K562 (cell line): ENCODE measurements around the gene SEH1L. TPM values are rescaled to one million over a fixed set of nuclear protein-coding genes. Genes with fewer than 3 reads are reported as not detected.

Experiments
- CBFA2T2 ChIP-seq: fragments of 450-650 bp; conservative IDR thresholded peaks from 2 replicates; pipeline ENCODE4 v1.6.1; 2017; ENCODE audit warnings: mild to moderate bottlenecking
- CEBPZ ChIP-seq: fragments of 150-350 bp; IDR thresholded peaks from 2 replicates; pipeline ENCODE4 v1.6.1; 2014; ENCODE audit warnings: low read depth, mild to moderate bottlenecking, low read length, borderline replicate concordance
- CHD4 ChIP-seq: fragments of 200-600 bp; sonication (generic); IDR thresholded peaks from 3 replicates; pipeline ENCODE4 v1.6.1; 2012; ENCODE audit warnings: low read depth, mild to moderate bottlenecking, mixed read lengths, low read length, inconsistent platforms; ENCODE audit not compliant: insufficient read depth, insufficient replicate concordance, poor library complexity, severe bottlenecking
- DNMT1 ChIP-seq: fragments of 450-650 bp; IDR thresholded peaks from 2 replicates; pipeline ENCODE4 v1.6.1; 2016; ENCODE audit warnings: antibody characterized with exemption, mild to moderate bottlenecking
- EP300 ChIP-seq: IDR thresholded peaks from 2 replicates; pipeline ENCODE4 v1.6.1; 2012; ENCODE audit warnings: low read length, improper control_type of control experiment
- HNRNPUL1 ChIP-seq: fragments of 200-400 bp; formaldehyde crosslinking; IDR thresholded peaks from 2 replicates; pipeline ENCODE4 v1.6.1; 2017; ENCODE audit warnings: low read length
- RBFOX2 ChIP-seq: fragments of 200-400 bp; formaldehyde crosslinking; IDR thresholded peaks from 2 replicates; pipeline ENCODE4 v1.6.1; 2017; ENCODE audit warnings: low read depth, mild to moderate bottlenecking, low read length, moderate library complexity
- TAF15 ChIP-seq: fragments of 200-400 bp; formaldehyde crosslinking; IDR thresholded peaks from 2 replicates; pipeline ENCODE4 v1.6.1; 2017; ENCODE audit warnings: mild to moderate bottlenecking, low read depth, low read length, moderate library complexity
- ZNF121 ChIP-seq: sonication (generic); formaldehyde crosslinking; conservative IDR thresholded peaks from 2 replicates; pipeline ENCODE4 v1.8.0; 2022; ENCODE audit warnings: missing genetic modification reagents
- ZNF124 ChIP-seq: sonication (generic); formaldehyde crosslinking; IDR thresholded peaks from 2 replicates; pipeline ENCODE4 v1.8.1; 2022; ENCODE audit warnings: missing genetic modification reagents
- ZNF57 ChIP-seq: fragments of 450-650 bp; formaldehyde crosslinking; IDR thresholded peaks from 2 replicates; pipeline ENCODE4 v1.4.0; 2020; ENCODE audit warnings: mild to moderate bottlenecking, moderate library complexity
- ZNF76 ChIP-seq: fragments of 250-450 bp; sonication (Bioruptor Pico); IDR thresholded peaks from 2 replicates; pipeline ENCODE4 v1.4.0; 2020; ENCODE audit warnings: mild to moderate bottlenecking, moderate library complexity, borderline replicate concordance
- ZNF778 ChIP-seq: fragments of 450-650 bp; formaldehyde crosslinking; IDR thresholded peaks from 2 replicates; pipeline ENCODE4 v1.4.0; 2020; ENCODE audit warnings: mild to moderate bottlenecking, moderate library complexity
- polyA plus RNA-seq, 8 experiments: library from polyadenylated mRNA; depleted of rRNA in 4 of 8; stranded (reverse) in 5 of 8; unstranded in 3 of 8; fragments of >200 nt; fragmentation: Nextera tagmentation in 2 of 8; fragmentation: Illumina TruSeq in 1 of 8; extraction: Ambion mirVana in 2 of 8; extraction: Trizol in 1 of 8; gene quantifications; 2 replicates each; pipeline versions ENCODE4 v1.2.1 to v1.2.3, GENCODE V29; 2011 to 2014; ENCODE audit warnings: inconsistent platforms in 1 of 8, missing spikeins in 1 of 8
- total RNA-seq, 7 experiments: library from RNA; depleted of rRNA in 6 of 7; stranded (reverse); fragments of >200 nt in 6 of 7; fragmentation: Illumina TruSeq in 2 of 7; extraction: Trizol in 2 of 7; gene quantifications; 2 replicates each; pipeline versions ENCODE4 v1.2.1 to v1.2.3, GENCODE V29; 2011 to 2021; ENCODE audit warnings: low replicate concordance in 1 of 7
- TF ChIP-seq, protein P1 (sequence below): sonication (generic); formaldehyde crosslinking; IDR thresholded peaks from 2 replicates; pipeline ENCODE4 v1.8.1; 2022; ENCODE audit warnings: missing genetic modification reagents

Gene SEH1L
- total and polyA plus RNA-seq, 9 of the 15 experiments (the other 6 are each of a cell fraction or from before 2014, with no cell fraction given): 62.2 to 180 (median 108) TPM

DNA sequence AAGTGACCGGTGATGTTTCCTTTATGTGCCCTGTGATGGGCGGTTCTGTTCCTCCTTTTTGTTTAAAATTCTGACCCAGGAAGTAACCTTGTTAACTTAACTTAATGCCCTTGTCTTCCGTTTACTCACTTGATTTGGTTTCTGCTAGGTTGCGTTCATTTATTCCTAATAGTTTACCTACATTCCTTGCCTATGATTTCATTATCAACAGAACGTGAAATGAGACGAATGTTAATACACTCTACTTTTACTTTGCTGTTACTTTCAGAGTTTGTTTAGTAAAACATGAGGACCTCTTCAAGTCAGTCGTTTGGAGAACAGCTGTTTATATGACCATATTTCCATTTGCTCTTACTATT lies 44.0 kb downstream of the SEH1L start (continued):
- TF ChIP-seq CEBPZ: no peak
- TF ChIP-seq RBFOX2: no peak
- no peak for TF ChIP-seq ZNF57 (CRISPR knock-in tag)
- no peak for TF ChIP-seq CHD4
- TF ChIP-seq, protein P1, sequence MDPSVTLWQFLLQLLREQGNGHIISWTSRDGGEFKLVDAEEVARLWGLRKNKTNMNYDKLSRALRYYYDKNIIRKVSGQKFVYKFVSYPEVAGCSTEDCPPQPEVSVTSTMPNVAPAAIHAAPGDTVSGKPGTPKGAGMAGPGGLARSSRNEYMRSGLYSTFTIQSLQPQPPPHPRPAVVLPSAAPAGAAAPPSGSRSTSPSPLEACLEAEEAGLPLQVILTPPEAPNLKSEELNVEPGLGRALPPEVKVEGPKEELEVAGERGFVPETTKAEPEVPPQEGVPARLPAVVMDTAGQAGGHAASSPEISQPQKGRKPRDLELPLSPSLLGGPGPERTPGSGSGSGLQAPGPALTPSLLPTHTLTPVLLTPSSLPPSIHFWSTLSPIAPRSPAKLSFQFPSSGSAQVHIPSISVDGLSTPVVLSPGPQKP (CRISPR knock-in tag): no peak
- TF ChIP-seq ZNF121 (CRISPR knock-in tag): no peak
- no peak for TF ChIP-seq ZNF124 (CRISPR knock-in tag)
- no peak for TF ChIP-seq ZNF76
- no peak for TF ChIP-seq TAF15
- TF ChIP-seq ZNF778 (CRISPR knock-in tag): no peak
- TF ChIP-seq EP300: no peak
- TF ChIP-seq CBFA2T2: no peak
- TF ChIP-seq DNMT1: no peak
- TF ChIP-seq HNRNPUL1: no peak
